ENCODE results near the gene LSM6.

LSM6 gene

DNA sequence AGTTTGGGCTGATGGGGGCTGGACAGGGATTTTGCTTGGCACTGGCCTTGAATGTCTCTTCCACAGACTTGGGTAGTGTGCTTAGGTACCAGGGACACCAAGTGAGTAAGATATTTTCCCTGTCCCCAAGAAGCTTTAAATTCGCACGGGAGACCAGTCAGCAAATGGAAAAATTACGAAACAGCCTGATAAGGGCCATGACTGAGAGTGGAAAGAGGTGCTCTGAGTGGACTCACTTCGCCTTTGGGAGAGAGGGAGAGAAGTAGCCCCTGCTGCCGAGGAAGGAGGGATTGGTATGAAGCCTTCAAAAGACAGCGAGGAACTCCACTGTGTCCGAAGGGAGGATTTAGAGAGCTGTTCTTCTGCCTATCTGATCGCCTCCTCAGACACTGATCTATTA is 2.6 kb downstream of the LSM6 start:
- Mint-ChIP-seq H3K9me3 (no peaks in the 10 kb centered on the region), H3K36me3 (ENCODE audit: low read depth) (no peaks in the 10 kb centered on the region), H3K4me3 (no peak overlapping the region), H3K4me1 (peaks cover 31% of the 10 kb centered on the region), H3K27ac (no peak overlapping the region), H3K27me3 (ENCODE audit: low read depth, poor library complexity) (peaks cover 4% of the 10 kb centered on the region)
- no peak for TF ChIP-seq CTCF (IDR thresholded peaks at IDR 0.05)
- no peak for DNase-seq

DNA sequence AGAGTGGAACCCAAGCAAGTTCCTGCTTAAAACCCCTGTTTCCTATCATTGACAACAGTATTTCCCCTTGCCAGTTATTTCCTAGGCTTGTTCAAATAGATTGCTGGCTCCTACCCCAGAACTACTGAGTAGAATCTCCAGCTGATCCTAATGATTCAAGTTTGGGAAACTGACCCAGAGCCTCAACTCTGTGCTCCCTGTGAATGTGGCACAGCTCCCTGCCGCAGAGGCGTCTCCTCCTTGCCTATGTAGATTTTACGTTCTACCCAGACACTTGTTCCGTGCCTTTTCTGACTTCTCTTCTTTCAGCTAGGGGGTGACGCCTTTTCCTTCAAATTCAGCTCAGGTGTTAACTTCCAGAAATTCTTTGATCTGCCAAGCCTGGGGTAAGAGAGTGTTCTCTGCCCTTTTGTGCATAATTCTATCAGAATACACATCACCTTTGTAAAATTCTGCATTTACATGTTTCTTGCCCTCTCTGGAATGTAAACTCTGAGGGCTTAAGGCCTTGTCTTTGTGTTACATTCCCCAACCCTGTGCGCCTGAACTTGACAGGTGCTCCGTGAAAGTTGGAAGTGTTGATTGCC is 4.4 kb downstream of the LSM6 start:
- H3K27ac Mint-ChIP-seq = no peak overlapping the region
- H3K4me1 Mint-ChIP-seq = peaks cover 31% of the 10 kb centered on the region
- no peaks in the 10 kb centered on the region for H3K9me3 Mint-ChIP-seq

GRCh38 chr4:146182443-146182842 is 6.9 kb downstream of the LSM6 start:
- no peak for DNase-seq
- TF ChIP-seq CTCF (IDR thresholded peaks at IDR 0.05) = no peak
- H3K4me3 Mint-ChIP-seq = no peak overlapping the region

More for the DNA sequence above, 4.4 kb downstream of the LSM6 start:
- peaks cover under 1% of the 10 kb centered on the region for H3K36me3 Mint-ChIP-seq (ENCODE audit: low read depth)
- H3K27me3 Mint-ChIP-seq (ENCODE audit: low read depth, poor library complexity) = no peaks in the 10 kb centered on the region
- DNase-seq = no peak
- H3K4me3 Mint-ChIP-seq = no peak overlapping the region
- TF ChIP-seq CTCF (IDR thresholded peaks at IDR 0.05) = no peak

DNA sequence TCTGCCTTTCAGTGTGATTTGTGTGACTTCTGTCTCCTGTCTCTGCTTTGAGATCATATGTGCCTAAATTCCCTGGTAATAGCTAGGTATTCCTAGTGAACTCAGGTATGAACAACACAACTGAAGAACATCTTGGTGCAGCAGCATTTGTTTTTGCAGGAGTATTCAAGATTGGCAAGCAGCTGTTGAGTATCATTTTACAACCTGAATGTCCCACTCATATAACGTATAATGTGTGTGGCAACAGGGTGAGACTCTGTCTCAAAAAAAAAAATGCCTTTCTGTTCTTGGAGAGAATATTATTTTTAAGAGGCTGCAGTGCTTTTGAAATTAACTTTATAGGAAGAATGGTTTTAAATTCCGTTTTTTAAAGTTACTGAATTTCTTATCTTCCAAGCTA is 7.7 kb downstream of the LSM6 start:
- no peak overlapping the region for H3K27ac Mint-ChIP-seq
- H3K36me3 Mint-ChIP-seq (ENCODE audit: low read depth) = peaks cover 15% of the 10 kb centered on the region
- no peak for TF ChIP-seq CTCF (IDR thresholded peaks at IDR 0.05)
- no peaks in the 10 kb centered on the region for H3K9me3 Mint-ChIP-seq
- no peaks in the 10 kb centered on the region for H3K27me3 Mint-ChIP-seq (ENCODE audit: low read depth, poor library complexity)
- no peak overlapping the region for H3K4me3 Mint-ChIP-seq
- peaks cover 16% of the 10 kb centered on the region for H3K4me1 Mint-ChIP-seq
- no peak for DNase-seq

More at GRCh38 chr4:146182443-146182842, 6.9 kb downstream of the LSM6 start:
- Mint-ChIP-seq H3K9me3 (no peaks in the 10 kb centered on the region), H3K27me3 (ENCODE audit: low read depth, poor library complexity) (no peaks in the 10 kb centered on the region), H3K27ac (no peak overlapping the region), H3K36me3 (ENCODE audit: low read depth) (peaks cover 11% of the 10 kb centered on the region), H3K4me1 (peaks cover 21% of the 10 kb centered on the region)

DNA sequence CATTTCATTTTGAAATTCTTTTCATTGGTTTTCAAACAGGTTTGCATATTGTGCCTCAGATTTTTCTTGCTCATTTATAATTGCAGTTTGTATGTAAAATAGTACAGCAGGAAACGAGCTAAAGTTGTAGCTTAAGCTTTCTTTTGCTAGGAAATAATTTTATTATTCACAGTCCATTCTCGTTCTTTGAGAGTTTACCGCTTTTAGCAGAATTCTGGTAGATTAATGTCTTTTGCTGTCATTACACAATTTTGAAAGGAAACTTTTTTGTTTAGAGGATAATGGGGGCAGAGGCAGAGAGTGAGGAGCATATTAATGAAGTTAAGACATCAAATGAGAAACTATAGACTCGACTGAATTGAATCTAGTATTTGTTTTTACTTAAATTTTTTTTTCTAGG is 10.5 kb downstream of the LSM6 start:
- TF ChIP-seq CTCF (IDR thresholded peaks at IDR 0.05) = no peak
- Mint-ChIP-seq H3K4me3 (no peak overlapping the region), H3K4me1 (no peaks in the 10 kb centered on the region), H3K9me3 (no peaks in the 10 kb centered on the region), H3K27me3 (ENCODE audit: low read depth, poor library complexity) (no peaks in the 10 kb centered on the region), H3K36me3 (ENCODE audit: low read depth) (peaks cover 34% of the 10 kb centered on the region), H3K27ac (no peak overlapping the region)
- DNase-seq = no peak

GRCh38 chr4:146186596-146186995 is 11.1 kb downstream of the LSM6 start:
- no peak for TF ChIP-seq CTCF (IDR thresholded peaks at IDR 0.05)
- Mint-ChIP-seq H3K27ac (peak overlapping the region; percentile 16), H3K9me3 (no peaks in the 10 kb centered on the region), H3K27me3 (ENCODE audit: low read depth, poor library complexity) (no peaks in the 10 kb centered on the region), H3K4me1 (no peaks in the 10 kb centered on the region), H3K36me3 (ENCODE audit: low read depth) (peaks cover 40% of the 10 kb centered on the region), H3K4me3 (no peak overlapping the region)
- no peak for DNase-seq

Data from nephron progenitor cell (in vitro differentiated cells).